Breast epithelium (tissue), 3 donors: ENCODE measurements around the gene ATXN10.

ENCODE experiments used
- POLR2A ChIP-seq: fragments of 450-650 bp; IDR thresholded peaks from one replicate; pipeline ENCODE4 v1.6.1; 2016; ENCODE audit warnings: antibody characterized with exemption, mild to moderate bottlenecking, moderate library complexity
- TF ChIP-seq, protein P1 (sequence below), 3 donors: fragments of 450-650 bp; IDR thresholded peaks; one replicate each; pipeline ENCODE4 v1.5.1; 2016 to 2017; ENCODE audit warnings: antibody characterized with exemption in 3 of 3, mild to moderate bottlenecking in 3 of 3, moderate library complexity in 3 of 3

GRCh38 chr22:45890351-45890635 lies 218.7 kb downstream of the ATXN10 start:
- TF ChIP-seq, protein P1, sequence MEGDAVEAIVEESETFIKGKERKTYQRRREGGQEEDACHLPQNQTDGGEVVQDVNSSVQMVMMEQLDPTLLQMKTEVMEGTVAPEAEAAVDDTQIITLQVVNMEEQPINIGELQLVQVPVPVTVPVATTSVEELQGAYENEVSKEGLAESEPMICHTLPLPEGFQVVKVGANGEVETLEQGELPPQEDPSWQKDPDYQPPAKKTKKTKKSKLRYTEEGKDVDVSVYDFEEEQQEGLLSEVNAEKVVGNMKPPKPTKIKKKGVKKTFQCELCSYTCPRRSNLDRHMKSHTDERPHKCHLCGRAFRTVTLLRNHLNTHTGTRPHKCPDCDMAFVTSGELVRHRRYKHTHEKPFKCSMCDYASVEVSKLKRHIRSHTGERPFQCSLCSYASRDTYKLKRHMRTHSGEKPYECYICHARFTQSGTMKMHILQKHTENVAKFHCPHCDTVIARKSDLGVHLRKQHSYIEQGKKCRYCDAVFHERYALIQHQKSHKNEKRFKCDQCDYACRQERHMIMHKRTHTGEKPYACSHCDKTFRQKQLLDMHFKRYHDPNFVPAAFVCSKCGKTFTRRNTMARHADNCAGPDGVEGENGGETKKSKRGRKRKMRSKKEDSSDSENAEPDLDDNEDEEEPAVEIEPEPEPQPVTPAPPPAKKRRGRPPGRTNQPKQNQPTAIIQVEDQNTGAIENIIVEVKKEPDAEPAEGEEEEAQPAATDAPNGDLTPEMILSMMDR (IDR thresholded peaks at IDR 0.05): no peak
- no peak for TF ChIP-seq POLR2A
